ENCODE measurements around the gene CNTF. TPM values are rescaled to one million over a fixed set of nuclear protein-coding genes. Genes with fewer than 3 reads are reported as not detected.

Gene CNTF, protein sequence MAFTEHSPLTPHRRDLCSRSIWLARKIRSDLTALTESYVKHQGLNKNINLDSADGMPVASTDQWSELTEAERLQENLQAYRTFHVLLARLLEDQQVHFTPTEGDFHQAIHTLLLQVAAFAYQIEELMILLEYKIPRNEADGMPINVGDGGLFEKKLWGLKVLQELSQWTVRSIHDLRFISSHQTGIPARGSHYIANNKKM
- 1 to 10 TPM; 2.1 to 3.7 TPM for total RNA-seq

DNA sequence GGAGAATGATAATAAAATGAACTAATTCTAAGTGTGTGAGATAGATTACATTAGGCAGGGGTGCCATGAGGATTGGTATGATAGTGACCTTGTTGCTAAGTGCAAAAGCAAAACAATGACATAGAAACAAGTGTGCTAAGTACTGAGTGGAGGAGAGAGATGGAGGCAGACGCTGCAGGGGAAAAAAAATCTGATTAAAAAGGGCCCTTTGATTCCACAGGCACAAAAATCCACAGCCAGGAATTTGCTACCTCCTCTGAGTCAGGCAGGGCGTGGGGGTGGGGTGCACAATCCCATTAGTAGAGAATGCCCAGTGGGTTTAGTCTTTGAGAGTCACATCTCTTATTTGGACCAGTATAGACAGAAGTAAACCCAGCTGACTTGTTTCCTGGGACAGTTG lies at the start of gene CNTF:
CNTF (plus strand) TSS at position 322 of the 400 bp plus-strand sequence. CDS start 88 bp downstream, outside the sequence.

DNA sequence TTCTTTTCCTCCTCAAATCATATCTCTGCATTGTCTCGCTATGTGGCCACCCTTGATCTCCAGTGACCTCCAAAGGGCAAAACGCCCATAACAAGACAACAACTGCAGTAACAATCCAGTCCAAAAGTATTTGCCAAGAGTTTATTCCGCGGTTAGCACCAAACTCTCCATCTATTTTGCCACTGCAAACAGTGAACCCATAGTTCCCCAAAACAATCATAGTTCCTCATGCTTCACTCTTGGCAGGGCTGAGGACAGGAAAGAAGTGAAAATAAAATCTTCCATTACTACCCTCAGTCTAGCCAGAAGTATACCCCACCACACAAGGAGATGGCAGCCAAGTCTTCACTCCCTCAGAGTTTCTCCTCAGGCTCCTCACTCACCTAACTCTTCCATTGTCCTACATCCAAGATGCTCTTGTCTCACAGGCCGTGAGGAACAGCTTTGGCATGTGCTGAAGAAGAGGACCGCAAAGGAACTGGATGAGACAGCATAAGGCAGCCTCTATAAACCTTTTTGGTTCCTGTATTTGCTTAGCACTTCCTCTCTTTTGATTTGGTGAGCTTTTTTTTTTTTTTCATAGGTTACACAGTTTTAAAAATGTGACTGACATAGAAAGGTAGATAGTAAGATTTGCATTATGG lies 47.0 kb upstream of the CNTF start, which contains the start of gene LPXN:
LPXN (minus strand) TSS at position 480 of the 644 bp plus-strand sequence; CDS start at position 396, 84 bp downstream.

DNA sequence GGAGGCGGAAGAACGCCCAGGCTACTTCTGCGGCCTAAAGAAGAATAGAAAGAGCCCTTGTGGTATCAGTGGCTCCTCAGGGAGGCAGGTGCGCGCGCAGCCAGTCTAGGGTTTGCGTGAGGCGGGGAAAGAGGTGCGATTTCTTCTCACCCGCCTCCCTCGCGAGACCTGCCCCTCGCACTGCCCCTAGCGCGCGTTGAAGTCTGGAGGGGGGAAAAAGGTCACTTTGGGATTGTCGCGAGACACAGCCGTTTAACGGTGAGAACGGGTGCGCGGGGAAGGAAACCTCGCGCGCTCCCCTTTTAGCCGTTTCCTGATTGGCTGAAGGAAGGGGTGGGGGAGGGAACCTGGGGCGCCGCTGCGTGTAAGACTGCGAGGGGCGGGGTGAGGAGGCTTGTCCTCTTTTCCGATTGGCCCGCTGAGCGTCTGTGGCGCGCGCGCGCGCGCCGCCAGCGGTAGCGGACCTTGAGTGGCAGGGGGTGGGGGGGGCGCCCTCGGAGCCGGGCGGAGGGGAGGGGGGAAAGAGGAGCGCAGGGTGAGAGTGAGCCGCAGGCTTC lies 43.8 kb upstream of the CNTF start, which contains the start of gene ZFP91:
ZFP91 (plus strand) TSS at position 429 of the 557 bp plus-strand sequence. CDS start 219 bp downstream, outside the sequence.

Other genes with a start within 250 kb of the CNTF start
- not detected for gene OR5B3, start 215.8 kb upstream of the CNTF start, total RNA-seq
- not detected for gene OR5B2, start 194.5 kb upstream of the CNTF start, total RNA-seq
- not detected for gene OR5B12, start 180.4 kb upstream of the CNTF start, total RNA-seq
- not detected for gene OR5B21, start 114.6 kb upstream of the CNTF start, total RNA-seq
- gene LPXN, start 46.8 kb upstream of the CNTF start, total RNA-seq: 10 to 100 TPM; 11.7 to 13.3 TPM
- 10 to 100 TPM; 55.4 to 68.6 TPM for gene ZFP91, start 43.6 kb upstream of the CNTF start, total RNA-seq
- not detected for gene GLYAT, start 109.3 kb downstream of the CNTF start, total RNA-seq
- under 1 TPM; 0.67 to 0.69 TPM for gene GLYATL2, start 222.0 kb downstream of the CNTF start, total RNA-seq

Measured in melanocyte of skin (primary cell).